A673 (cell line): Measurements from ENCODE around the gene ZNF550.

Source experiments
- EZH2 ChIP-seq: fragments of 200-600 bp; sonication (generic); IDR thresholded peaks from 2 replicates; pipeline ENCODE4 v1.6.1; 2017; ENCODE audit warnings: borderline replicate concordance, low read depth, mild to moderate bottlenecking, mixed read lengths, antibody characterized with exemption, low read length; ENCODE audit not compliant: poor library complexity, severe bottlenecking
- TF ChIP-seq, protein P1 (sequence below): fragments of 300-800, 200-600 bp; sonication (generic); conservative IDR thresholded peaks from 2 replicates; pipeline ENCODE4 v1.5.1; 2017; ENCODE audit warnings: low read depth, mild to moderate bottlenecking, antibody characterized with exemption, low read length, moderate library complexity, mixed read lengths

DNA sequence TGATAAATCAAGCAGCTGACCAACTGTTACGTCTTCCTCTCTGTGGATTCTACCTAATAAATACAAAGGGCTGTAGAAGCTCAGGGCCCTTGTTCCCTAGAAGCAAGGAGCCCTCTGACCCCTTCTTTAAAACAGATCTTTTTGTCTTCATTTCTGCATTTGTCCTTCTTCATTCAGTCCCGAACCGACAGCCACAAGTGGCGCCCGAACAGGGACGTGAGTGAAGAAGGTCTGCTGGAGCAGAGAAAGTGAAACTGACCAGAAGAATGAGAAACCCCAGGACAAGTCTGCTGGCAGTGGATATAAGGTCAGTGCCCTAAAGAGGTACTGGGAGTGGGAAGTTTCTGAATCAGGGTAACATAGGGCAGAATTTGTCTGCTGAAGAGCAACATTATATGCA lies 46.8 kb downstream of the ZNF550 start:
- TF ChIP-seq, protein P1, sequence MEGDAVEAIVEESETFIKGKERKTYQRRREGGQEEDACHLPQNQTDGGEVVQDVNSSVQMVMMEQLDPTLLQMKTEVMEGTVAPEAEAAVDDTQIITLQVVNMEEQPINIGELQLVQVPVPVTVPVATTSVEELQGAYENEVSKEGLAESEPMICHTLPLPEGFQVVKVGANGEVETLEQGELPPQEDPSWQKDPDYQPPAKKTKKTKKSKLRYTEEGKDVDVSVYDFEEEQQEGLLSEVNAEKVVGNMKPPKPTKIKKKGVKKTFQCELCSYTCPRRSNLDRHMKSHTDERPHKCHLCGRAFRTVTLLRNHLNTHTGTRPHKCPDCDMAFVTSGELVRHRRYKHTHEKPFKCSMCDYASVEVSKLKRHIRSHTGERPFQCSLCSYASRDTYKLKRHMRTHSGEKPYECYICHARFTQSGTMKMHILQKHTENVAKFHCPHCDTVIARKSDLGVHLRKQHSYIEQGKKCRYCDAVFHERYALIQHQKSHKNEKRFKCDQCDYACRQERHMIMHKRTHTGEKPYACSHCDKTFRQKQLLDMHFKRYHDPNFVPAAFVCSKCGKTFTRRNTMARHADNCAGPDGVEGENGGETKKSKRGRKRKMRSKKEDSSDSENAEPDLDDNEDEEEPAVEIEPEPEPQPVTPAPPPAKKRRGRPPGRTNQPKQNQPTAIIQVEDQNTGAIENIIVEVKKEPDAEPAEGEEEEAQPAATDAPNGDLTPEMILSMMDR = no peak
- TF ChIP-seq EZH2 = no peak
